GM21526 (cell line): ENCODE data around the gene PRM3.

ENCODE experiments used
- ATAC-seq: cut with Tn5 transposase; IDR thresholded peaks from one replicate; pipeline ENCODE4 v1.9.1; 2021; ENCODE audit warnings: moderate library complexity; ENCODE audit not compliant: unreplicated experiment, low FRiP score

Gene PRM3

GRCh38 chr16:11289202-11289601 lies 15.8 kb upstream of the PRM3 start:
- no peak for ATAC-seq

DNA sequence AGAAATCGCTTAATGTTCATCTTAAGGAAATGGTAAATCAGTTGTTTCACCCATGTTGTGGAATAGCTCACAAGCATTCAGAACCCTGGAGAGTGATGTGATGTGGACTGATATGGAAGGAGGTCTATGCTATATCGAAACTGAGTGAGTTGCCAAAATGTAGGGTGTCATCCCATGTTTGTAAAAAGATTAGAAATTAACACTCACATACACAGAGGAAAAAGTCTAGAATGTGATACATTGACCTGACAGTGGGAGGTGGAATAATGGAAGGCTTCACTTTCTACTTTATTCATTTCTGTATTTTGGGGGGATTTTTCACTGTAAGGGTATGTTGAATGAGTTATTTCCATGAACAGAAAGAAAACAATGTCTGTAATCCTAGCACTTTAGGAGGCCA lies 12.4 kb upstream of the PRM3 start:
- no peak for ATAC-seq

DNA sequence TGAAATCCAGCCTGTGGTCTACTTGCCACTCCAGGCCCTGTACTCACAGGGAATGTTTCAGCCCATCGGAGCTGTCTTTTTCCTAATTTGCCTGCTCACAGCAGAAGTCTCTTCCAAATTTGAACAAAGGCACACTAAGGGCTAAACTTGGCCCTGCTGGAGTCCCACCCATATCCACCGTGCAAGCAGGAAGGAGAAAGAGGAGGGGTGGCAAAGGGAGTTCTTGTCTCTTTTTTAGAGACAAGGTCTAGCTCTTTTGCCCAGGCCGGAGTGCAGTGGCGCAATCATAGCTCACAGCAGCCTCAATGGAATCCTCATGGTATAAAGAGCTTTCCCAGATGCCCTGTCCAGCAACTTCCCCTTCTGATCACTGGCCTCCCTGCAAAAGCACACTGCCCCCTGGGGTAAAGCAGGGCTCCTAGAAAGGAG lies 10.4 kb upstream of the PRM3 start:
- no peak for ATAC-seq

DNA sequence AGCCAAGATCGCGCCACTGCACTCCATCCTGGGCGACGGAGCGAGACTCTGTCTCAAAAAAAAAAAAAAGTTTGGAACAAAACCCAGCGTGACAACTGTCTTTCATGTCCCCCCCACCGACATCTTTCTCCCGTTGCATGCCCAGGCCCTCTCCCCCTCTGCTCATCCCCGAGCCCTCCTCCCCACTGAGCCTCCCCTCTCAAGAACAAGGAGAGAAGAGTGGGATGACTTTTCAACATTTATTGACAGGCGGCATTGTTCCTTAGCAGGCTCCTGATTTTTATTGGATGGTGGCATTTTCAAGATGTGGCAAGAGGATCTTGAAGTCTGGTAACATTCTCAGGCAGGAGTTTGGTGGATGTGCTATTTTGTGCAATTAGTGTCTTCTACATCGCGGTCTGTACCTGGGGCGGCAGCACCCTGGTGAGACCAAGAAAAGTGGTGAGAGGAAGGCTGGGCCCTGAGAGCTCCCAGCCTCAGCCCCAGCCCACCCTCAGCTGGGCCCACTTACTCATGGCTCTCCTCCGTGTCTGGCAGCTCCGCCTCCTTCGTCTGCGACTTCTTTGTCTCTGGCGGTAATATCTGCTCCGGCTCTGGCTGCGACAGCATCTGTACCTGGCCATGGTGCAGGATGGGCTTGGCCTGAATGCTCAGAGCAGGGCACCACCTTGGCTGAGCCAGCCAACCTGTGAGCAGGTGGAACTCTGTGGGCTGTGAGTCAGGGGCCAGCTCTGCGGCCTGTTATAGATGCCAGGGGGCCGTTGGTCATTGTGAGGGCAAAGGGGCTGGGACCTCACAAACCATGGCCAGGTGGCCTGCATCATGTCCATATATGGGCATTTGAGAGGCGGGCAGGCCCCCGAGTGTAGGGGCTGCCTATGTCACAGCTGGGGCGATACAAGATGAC lies 7.4 kb upstream of the PRM3 start, which contains the start of gene PRM1:
TSS of gene PRM1 (minus strand) at position 715 of the 907 bp plus-strand sequence. CDS start at position 623, 92 bp downstream.
- ATAC-seq = no peak

DNA sequence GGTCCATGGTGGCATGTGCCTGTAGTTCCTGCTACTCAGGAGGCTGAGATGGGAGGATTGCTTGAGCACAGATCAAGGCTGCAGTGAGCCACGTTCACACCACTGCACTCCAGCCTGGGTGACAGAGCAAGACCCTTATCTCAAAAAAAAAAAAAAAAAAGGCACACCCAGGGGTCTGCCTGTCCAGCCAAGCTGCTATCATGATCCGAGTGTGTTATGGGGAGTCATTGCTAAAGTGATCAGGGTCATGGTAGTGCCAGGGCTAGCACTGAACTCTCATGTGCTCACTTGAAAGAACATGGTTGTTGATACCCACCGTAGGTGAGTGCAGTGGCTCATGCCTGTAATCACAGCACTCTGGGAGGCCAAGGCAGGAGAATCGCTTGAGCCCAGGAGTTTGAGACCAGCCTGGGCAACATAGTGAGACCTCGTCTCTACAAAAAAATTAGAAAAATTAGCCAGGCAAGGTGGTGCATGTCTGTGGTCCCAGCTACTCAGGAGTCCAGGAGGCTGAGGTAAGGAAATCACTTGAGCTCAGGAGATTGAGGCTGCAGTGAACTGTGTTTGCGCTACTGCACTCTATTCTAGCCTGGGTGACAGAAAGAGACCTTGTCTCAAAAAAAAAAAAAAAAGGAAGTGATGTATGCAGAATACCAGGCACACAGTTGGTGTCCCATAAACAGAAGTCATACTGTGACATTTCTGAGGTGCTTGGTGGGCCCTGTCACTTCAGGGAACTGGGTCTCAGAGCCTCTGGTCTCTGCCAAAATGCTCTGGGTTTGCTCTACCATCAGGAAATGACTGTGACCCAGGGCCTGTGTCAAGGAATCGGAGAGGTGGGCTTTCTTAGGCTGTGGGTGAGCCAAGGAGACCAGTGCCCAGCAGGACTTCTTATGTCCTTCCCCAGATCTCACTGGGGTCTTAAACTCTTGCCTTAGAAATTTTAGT lies 5.5 kb upstream of the PRM3 start:
- ATAC-seq = no peak

DNA sequence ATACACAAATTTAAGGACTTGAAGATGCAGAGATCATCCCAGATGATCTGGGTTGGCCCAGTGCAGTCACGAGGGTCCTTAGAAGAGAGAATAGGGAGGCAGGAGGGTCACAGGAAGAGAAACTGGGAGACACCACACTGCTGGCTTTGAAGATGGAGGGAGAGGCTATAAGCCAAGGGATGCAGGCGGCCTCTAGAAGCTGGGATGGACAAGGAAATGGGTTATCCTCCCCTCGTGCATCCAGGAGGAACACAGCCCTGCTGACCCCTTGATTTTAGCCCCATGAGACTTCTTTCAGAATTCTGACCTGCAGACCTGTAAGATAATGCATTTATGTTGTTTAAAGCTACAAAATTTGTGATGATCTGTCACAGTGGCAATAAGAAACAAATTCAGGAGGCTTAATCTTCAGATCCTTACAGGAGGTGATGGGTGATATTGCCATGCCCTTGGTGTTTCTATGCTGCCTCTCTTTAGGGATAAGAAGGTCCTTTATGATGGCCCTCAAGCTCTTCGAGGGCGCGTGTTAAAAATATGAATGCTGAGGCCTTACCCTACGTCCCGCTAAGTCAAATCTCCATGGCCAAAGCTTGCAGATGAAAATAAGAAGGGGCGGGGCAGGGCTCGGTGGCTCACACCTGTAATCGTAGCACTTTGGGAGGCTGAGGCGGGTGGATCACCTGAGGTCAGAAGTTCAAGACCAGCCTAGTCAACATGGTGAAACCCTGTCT lies 4.3 kb upstream of the PRM3 start:
- no peak for ATAC-seq

GRCh38 chr16:11276896-11277593 lies 3.6 kb upstream of the PRM3 start:
- no peak for ATAC-seq

- ATAC-seq = no peak
Measured at GRCh38 chr16:11276143-11276895, 2.9 kb upstream of the PRM3 start, which contains the start of gene PRM2. Gene PRM2 (minus strand): TSS chr16:11276480. CDS start chr16:11276370, 110 bp downstream.

- no peak for ATAC-seq
Measured at GRCh38 chr16:11274964-11275363, 1.5 kb upstream of the PRM3 start.

DNA sequence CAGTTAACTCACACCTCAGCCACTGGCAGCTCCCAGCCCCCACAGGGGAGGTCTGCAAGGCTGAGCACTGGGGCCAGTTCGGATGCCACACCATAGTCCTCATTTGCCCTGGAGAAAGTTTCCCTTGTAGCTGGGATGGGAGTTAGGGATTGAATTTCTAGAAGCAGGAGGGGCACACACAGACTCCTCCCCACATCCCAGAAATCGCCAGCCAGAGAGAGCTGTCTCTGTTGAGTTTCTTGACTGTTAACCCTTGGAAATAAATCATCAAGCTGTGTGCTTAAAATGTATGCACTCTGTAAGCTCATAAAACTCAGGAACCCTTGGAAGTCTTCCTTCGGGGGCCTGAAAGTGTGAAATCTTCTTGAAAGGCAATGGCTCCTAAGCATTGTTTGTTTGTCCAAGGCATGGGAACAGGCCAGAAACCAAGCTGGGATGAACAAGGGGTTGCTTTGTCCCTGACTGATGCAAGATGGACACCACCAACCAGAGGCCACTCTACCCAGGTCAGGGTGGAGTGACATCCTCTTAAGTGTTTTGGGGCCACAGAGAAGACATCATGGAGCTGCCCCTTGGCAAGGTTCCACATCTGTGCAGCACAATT lies 394 bp upstream of the PRM3 start:
- ATAC-seq = no peak

DNA sequence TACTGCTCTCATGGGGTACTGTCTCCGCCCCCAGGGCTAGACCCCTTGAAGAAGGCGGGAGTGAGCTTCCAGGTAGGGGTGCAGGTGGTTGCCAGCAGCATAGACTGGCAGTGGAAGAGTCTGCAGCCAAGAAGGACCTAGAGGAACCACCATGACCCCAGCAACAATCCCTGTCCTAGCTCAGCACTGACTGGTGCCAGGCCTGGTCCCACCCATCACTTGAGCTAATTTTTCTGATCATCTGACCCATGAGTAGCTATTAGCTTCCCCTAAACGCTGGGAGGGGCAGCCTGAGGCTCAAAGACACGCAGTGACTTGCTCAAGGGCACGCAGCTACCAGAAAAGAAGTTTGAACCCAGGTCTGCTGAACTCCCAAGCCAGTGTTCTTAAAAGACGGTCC lies 945 bp downstream of the PRM3 start:
- no peak for ATAC-seq

- no peak for ATAC-seq
Measured at GRCh38 chr16:11271610-11272009, 1.8 kb downstream of the PRM3 start.

- ATAC-seq = no peak
Measured at GRCh38 chr16:11270602-11271162, 2.7 kb downstream of the PRM3 start.

- ATAC-seq = no peak
Measured at GRCh38 chr16:11268921-11269375, 4.5 kb downstream of the PRM3 start, which contains the start of gene TNP2. Gene TNP2 (minus strand): TSS chr16:11269325. CDS start chr16:11269262, 63 bp downstream.

GRCh38 chr16:11265124-11265523 lies 8.3 kb downstream of the PRM3 start:
- ATAC-seq = no peak

DNA sequence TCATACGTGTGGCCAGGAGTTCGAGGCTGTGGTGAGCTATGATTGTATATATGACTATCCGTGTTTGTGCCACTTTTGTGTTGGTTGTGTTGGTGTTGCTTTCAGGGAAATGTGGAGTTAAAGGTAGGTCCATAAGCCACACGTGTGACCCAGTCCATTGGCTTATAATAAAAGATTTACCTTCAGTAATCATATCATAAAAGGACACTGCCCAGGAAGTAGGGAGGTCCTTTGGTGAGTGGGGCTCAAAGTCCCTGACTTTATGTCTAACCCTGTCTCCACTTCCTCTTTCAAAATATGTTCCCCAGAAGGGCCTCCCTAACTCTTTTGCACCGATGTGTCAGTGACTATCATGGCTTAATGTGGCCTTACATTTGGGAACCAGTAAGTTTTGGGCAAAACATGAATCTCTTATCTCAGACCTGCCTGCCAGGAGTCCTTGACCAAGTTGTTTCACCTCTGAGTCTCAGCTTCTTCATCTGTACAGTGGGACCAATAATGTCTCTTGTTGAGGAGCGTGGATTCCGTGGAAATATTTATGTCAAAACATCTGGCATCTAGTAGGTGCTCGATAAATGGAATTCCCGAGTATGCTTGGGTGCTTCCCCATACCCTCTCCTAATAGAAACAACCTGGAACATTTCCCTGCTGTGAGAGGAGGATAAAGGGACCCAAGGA lies 9.1 kb downstream of the PRM3 start:
- ATAC-seq = no peak

- no peak for ATAC-seq
Measured at GRCh38 chr16:11263737-11264136, 9.7 kb downstream of the PRM3 start.

- ATAC-seq = no peak
Measured at GRCh38 chr16:11262915-11263314, 10.5 kb downstream of the PRM3 start.
